ENCODE results near the gene CTDP1. TPM values are rescaled to one million over a fixed set of nuclear protein-coding genes. Genes with fewer than 3 reads are reported as not detected.
"Not testable (repeated sequence)": the region's sequence is repeated elsewhere in the genome, so short reads cannot be mapped to it uniquely, and the experiment has no call there.

The CTDP1 gene
- polyA plus RNA-seq, 2 donors: 10.8 to 13.0 TPM

- Histone ChIP-seq H3K4me1 (ENCODE audit: control insufficient read depth in 2 of 2, insufficient read depth in 2 of 2, low read length in 1 of 2) (no peaks in the 10 kb centered on the region), H3K27me3 (ENCODE audit: control insufficient read depth in 1 of 2, insufficient read depth in 2 of 2, low read length in 2 of 2) (no peaks in the 10 kb centered on the region), H3K27ac (ENCODE audit: low read depth in 2 of 2, low read length in 1 of 2) (no peak overlapping the region), H3K4me3 (ENCODE audit: low read depth in 1 of 2, low read length in 2 of 2) (no peak overlapping the region), H3K36me3 (ENCODE audit: control insufficient read depth in 2 of 2, insufficient read depth in 2 of 2, low read length in 1 of 2) (peaks cover 12 to 54% of the 10 kb centered on the region in 2 donors), H3K9me3 (ENCODE audit: control insufficient read depth in 2 of 2, insufficient read depth in 1 of 2, low read depth in 1 of 2, low read length in 1 of 2) (peaks cover 7 to 23% of the 10 kb centered on the region in 2 donors)
- 96% methylated on average over 56 to 63 of the region's 63 CpGs for WGBS, 2 donors
Observed at GRCh38 chr18:79735071-79735980, 55.7 kb downstream of the CTDP1 start.

GRCh38 chr18:79736230-79736629 lies 56.6 kb downstream of the CTDP1 start:
- H3K4me1 ChIP-seq (ENCODE audit: control insufficient read depth in 2 of 2, insufficient read depth in 2 of 2, low read length in 1 of 2): no peaks in the 10 kb centered on the region
- H3K27me3 ChIP-seq (ENCODE audit: control insufficient read depth in 1 of 2, insufficient read depth in 2 of 2, low read length in 2 of 2): no peaks in the 10 kb centered on the region
- peaks cover 5 to 49% of the 10 kb centered on the region in 2 donors for H3K36me3 ChIP-seq (ENCODE audit: control insufficient read depth in 2 of 2, insufficient read depth in 2 of 2, low read length in 1 of 2)
- WGBS, 2 donors: 97 to 98% methylated on average over 25 of the region's 25 CpGs
- no peak overlapping the region for H3K4me3 ChIP-seq (ENCODE audit: low read depth in 1 of 2, low read length in 2 of 2)
- peaks cover 2 to 16% of the 10 kb centered on the region in 2 donors for H3K9me3 ChIP-seq (ENCODE audit: control insufficient read depth in 2 of 2, insufficient read depth in 1 of 2, low read depth in 1 of 2, low read length in 1 of 2)
- H3K27ac ChIP-seq (ENCODE audit: low read depth in 2 of 2, low read length in 1 of 2): no peak overlapping the region

- 93 to 96% methylated on average over 24 of the region's 24 CpGs for WGBS, 2 donors
- Histone ChIP-seq H3K36me3 (ENCODE audit: control insufficient read depth in 2 of 2, insufficient read depth in 2 of 2, low read length in 1 of 2) (peaks cover 3 to 45% of the 10 kb centered on the region in 2 donors), H3K4me3 (ENCODE audit: low read depth in 1 of 2, low read length in 2 of 2) (no peak overlapping the region), H3K27me3 (ENCODE audit: control insufficient read depth in 1 of 2, insufficient read depth in 2 of 2, low read length in 2 of 2) (no peaks in the 10 kb centered on the region), H3K27ac (ENCODE audit: low read depth in 2 of 2, low read length in 1 of 2) (no peak overlapping the region), H3K4me1 (ENCODE audit: control insufficient read depth in 2 of 2, insufficient read depth in 2 of 2, low read length in 1 of 2) (no peaks in the 10 kb centered on the region), H3K9me3 (ENCODE audit: control insufficient read depth in 2 of 2, insufficient read depth in 1 of 2, low read depth in 1 of 2, low read length in 1 of 2) (peaks cover 2 to 11% of the 10 kb centered on the region in 2 donors)
Observed at GRCh38 chr18:79736846-79737245, 57.2 kb downstream of the CTDP1 start.

GRCh38 chr18:79737426-79737825 lies 57.8 kb downstream of the CTDP1 start:
- Histone ChIP-seq H3K4me3 (ENCODE audit: low read depth in 1 of 2, low read length in 2 of 2) (no peak overlapping the region), H3K27ac (ENCODE audit: low read depth in 2 of 2, low read length in 1 of 2) (no peak overlapping the region), H3K4me1 (ENCODE audit: control insufficient read depth in 2 of 2, insufficient read depth in 2 of 2, low read length in 1 of 2) (no peaks in the 10 kb centered on the region), H3K27me3 (ENCODE audit: control insufficient read depth in 1 of 2, insufficient read depth in 2 of 2, low read length in 2 of 2) (no peaks in the 10 kb centered on the region), H3K36me3 (ENCODE audit: control insufficient read depth in 2 of 2, insufficient read depth in 2 of 2, low read length in 1 of 2) (peaks cover 6 to 47% of the 10 kb centered on the region in 2 donors), H3K9me3 (ENCODE audit: control insufficient read depth in 2 of 2, insufficient read depth in 1 of 2, low read depth in 1 of 2, low read length in 1 of 2) (peaks cover 2 to 10% of the 10 kb centered on the region in 2 donors)
- WGBS, 2 donors: 95 to 96% methylated on average over 17 of the region's 17 CpGs

- Histone ChIP-seq H3K4me1 (ENCODE audit: control insufficient read depth in 2 of 2, insufficient read depth in 2 of 2, low read length in 1 of 2) (no peaks in the 10 kb centered on the region), H3K4me3 (ENCODE audit: low read depth in 1 of 2, low read length in 2 of 2) (no peak overlapping the region), H3K27me3 (ENCODE audit: control insufficient read depth in 1 of 2, insufficient read depth in 2 of 2, low read length in 2 of 2) (no peaks in the 10 kb centered on the region), H3K27ac (ENCODE audit: low read depth in 2 of 2, low read length in 1 of 2) (no peak overlapping the region), H3K9me3 (ENCODE audit: control insufficient read depth in 2 of 2, insufficient read depth in 1 of 2, low read depth in 1 of 2, low read length in 1 of 2) (peaks cover 0 to 5% of the 10 kb centered on the region in 2 donors), H3K36me3 (ENCODE audit: control insufficient read depth in 2 of 2, insufficient read depth in 2 of 2, low read length in 1 of 2) (peaks cover 6 to 46% of the 10 kb centered on the region in 2 donors)
- 92 to 95% methylated on average over 20 of the region's 20 CpGs for whole genome bisulfite sequencing, 2 donors
Observed at GRCh38 chr18:79738041-79738461, 58.4 kb downstream of the CTDP1 start.

- WGBS, 2 donors: 92 to 94% methylated on average over 21 of the region's 21 CpGs
- H3K36me3 ChIP-seq (ENCODE audit: control insufficient read depth in 2 of 2, insufficient read depth in 2 of 2, low read length in 1 of 2): peaks cover 6 to 42% of the 10 kb centered on the region in 2 donors
- H3K4me3 ChIP-seq (ENCODE audit: low read depth in 1 of 2, low read length in 2 of 2): no peak overlapping the region
Observed at GRCh38 chr18:79738581-79739439, 59.2 kb downstream of the CTDP1 start.

GRCh38 chr18:79739440-79739778 lies 59.8 kb downstream of the CTDP1 start:
- Histone ChIP-seq H3K36me3 (ENCODE audit: control insufficient read depth in 2 of 2, insufficient read depth in 2 of 2, low read length in 1 of 2) (peaks cover 6 to 40% of the 10 kb centered on the region in 2 donors), H3K9me3 (ENCODE audit: control insufficient read depth in 2 of 2, insufficient read depth in 1 of 2, low read depth in 1 of 2, low read length in 1 of 2) (no peaks in the 10 kb centered on the region), H3K27me3 (ENCODE audit: control insufficient read depth in 1 of 2, insufficient read depth in 2 of 2, low read length in 2 of 2) (no peaks in the 10 kb centered on the region), H3K4me1 (ENCODE audit: control insufficient read depth in 2 of 2, insufficient read depth in 2 of 2, low read length in 1 of 2) (no peaks in the 10 kb centered on the region), H3K27ac (ENCODE audit: low read depth in 2 of 2, low read length in 1 of 2) (no peak overlapping the region), H3K4me3 (ENCODE audit: low read depth in 1 of 2, low read length in 2 of 2) (no peak overlapping the region)
- 95 to 98% methylated on average over 15 of the region's 15 CpGs for WGBS, 2 donors

More at GRCh38 chr18:79738581-79739439, 59.2 kb downstream of the CTDP1 start:
- no peaks in the 10 kb centered on the region for H3K27me3 ChIP-seq (ENCODE audit: control insufficient read depth in 1 of 2, insufficient read depth in 2 of 2, low read length in 2 of 2)
- no peaks in the 10 kb centered on the region for H3K4me1 ChIP-seq (ENCODE audit: control insufficient read depth in 2 of 2, insufficient read depth in 2 of 2, low read length in 1 of 2)
- peaks cover 0 to 3% of the 10 kb centered on the region in 2 donors for H3K9me3 ChIP-seq (ENCODE audit: control insufficient read depth in 2 of 2, insufficient read depth in 1 of 2, low read depth in 1 of 2, low read length in 1 of 2)
- no peak overlapping the region for H3K27ac ChIP-seq (ENCODE audit: low read depth in 2 of 2, low read length in 1 of 2)

GRCh38 chr18:79740047-79740446 lies 60.4 kb downstream of the CTDP1 start:
- peaks cover 6 to 41% of the 10 kb centered on the region in 2 donors for H3K36me3 ChIP-seq (ENCODE audit: control insufficient read depth in 2 of 2, insufficient read depth in 2 of 2, low read length in 1 of 2)
- 95% methylated on average over 17 to 18 of the region's 27 CpGs for WGBS, 2 donors
- not testable (repeated sequence) for H3K9me3 ChIP-seq (ENCODE audit: control insufficient read depth in 2 of 2, insufficient read depth in 1 of 2, low read depth in 1 of 2, low read length in 1 of 2); H3K4me1 ChIP-seq (ENCODE audit: control insufficient read depth in 2 of 2, insufficient read depth in 2 of 2, low read length in 1 of 2); H3K27ac ChIP-seq (ENCODE audit: low read depth in 2 of 2, low read length in 1 of 2); H3K4me3 ChIP-seq (ENCODE audit: low read depth in 1 of 2, low read length in 2 of 2); H3K27me3 ChIP-seq (ENCODE audit: control insufficient read depth in 1 of 2, insufficient read depth in 2 of 2, low read length in 2 of 2)

GRCh38 chr18:79740521-79741361 lies 61.1 kb downstream of the CTDP1 start:
- no peak overlapping the region for H3K27ac ChIP-seq (ENCODE audit: low read depth in 2 of 2, low read length in 1 of 2)
- H3K4me1 ChIP-seq (ENCODE audit: control insufficient read depth in 2 of 2, insufficient read depth in 2 of 2, low read length in 1 of 2): no peaks in the 10 kb centered on the region
- H3K4me3 ChIP-seq (ENCODE audit: low read depth in 1 of 2, low read length in 2 of 2): no peak overlapping the region
- no peaks in the 10 kb centered on the region for H3K27me3 ChIP-seq (ENCODE audit: control insufficient read depth in 1 of 2, insufficient read depth in 2 of 2, low read length in 2 of 2)
- H3K36me3 ChIP-seq (ENCODE audit: control insufficient read depth in 2 of 2, insufficient read depth in 2 of 2, low read length in 1 of 2): peaks cover 6 to 34% of the 10 kb centered on the region in 2 donors
- no peaks in the 10 kb centered on the region for H3K9me3 ChIP-seq (ENCODE audit: control insufficient read depth in 2 of 2, insufficient read depth in 1 of 2, low read depth in 1 of 2, low read length in 1 of 2)
- 94% methylated on average over 26 of the region's 26 CpGs for WGBS, 2 donors

Measured in esophagus (tissue), 2 donors.